Measurements from ENCODE around the gene ENTPD1. TPM values are rescaled to one million over a fixed set of nuclear protein-coding genes. Genes with fewer than 3 reads are reported as not detected.
A peak's percentile ranks its signal among the peaks of the same experiment; 100 is the strongest.

The ENTPD1 gene
- total and polyA plus RNA-seq, 10 of the 15 experiments (the other 5 are each of a cell fraction or from before 2014, with no cell fraction given) = 110 to 413 (median 161) TPM

- no peak for TF ChIP-seq PRDM15 (CRISPR knock-in tag; IDR thresholded peaks at IDR 0.05)
- TF ChIP-seq NFYA (IDR thresholded peaks at IDR 0.05; ENCODE audit: borderline replicate concordance, low read depth, low read length) = no peak
- peak; percentile 86 for TF ChIP-seq RUNX3 (IDR thresholded peaks at IDR 0.05; ENCODE audit: low read length)
- TF ChIP-seq MXI1 (IDR thresholded peaks at IDR 0.05; ENCODE audit: low read depth, low read length) = peak; percentile 23
- peak; percentile 26; the same call in 1 of the 2 replicates for TF ChIP-seq EED (IDR thresholded peaks at IDR 0.05; ENCODE audit: low read depth)
- TF ChIP-seq ZSCAN29 (IDR thresholded peaks at IDR 0.05) = 0 out of 2 replicates have a peak, but pooled peaks have one; percentile 44
- 0 out of 2 replicates have a peak, but pooled peaks have one; percentile 38 for TF ChIP-seq ZBTB4 (CRISPR knock-in tag; IDR thresholded peaks at IDR 0.05)
- TF ChIP-seq CUX1 (IDR thresholded peaks at IDR 0.05; ENCODE audit: insufficient replicate concordance, low read depth, low read length) = peak; percentile 62
- TF ChIP-seq EP300 (IDR thresholded peaks at IDR 0.05; ENCODE audit: borderline replicate concordance in 1 of 2, control insufficient read depth in 1 of 2, low read depth in 2 of 2, low read length in 2 of 2) = peak; percentile 75 to 98; a peak in 3 of 4 replicates
- TF ChIP-seq MLLT1 (IDR thresholded peaks at IDR 0.05) = peak; percentile 89
- peak; percentile 39; the same call in 1 of the 2 replicates for TF ChIP-seq TARDBP (IDR thresholded peaks at IDR 0.05; ENCODE audit: borderline replicate concordance)
- TF ChIP-seq KLF5 (IDR thresholded peaks at IDR 0.05; ENCODE audit: partially characterized antibody) = peak; percentile 67
- TF ChIP-seq NBN (IDR thresholded peaks at IDR 0.05) = peak; percentile 84
Measured at GRCh38 chr10:95758351-95759025, 2.5 kb downstream of the ENTPD1 start (continued).
